Measurements from ENCODE around the gene UGT1A10. TPM values are rescaled to one million over a fixed set of nuclear protein-coding genes. Genes with fewer than 3 reads are reported as not detected.
"Not testable (repeated sequence)": the region's sequence is repeated elsewhere in the genome, so short reads cannot be mapped to it uniquely, and the experiment has no call there.

The UGT1A10 gene
- total RNA-seq, 1 experiment from 2014 or later = 1.0 TPM

DNA sequence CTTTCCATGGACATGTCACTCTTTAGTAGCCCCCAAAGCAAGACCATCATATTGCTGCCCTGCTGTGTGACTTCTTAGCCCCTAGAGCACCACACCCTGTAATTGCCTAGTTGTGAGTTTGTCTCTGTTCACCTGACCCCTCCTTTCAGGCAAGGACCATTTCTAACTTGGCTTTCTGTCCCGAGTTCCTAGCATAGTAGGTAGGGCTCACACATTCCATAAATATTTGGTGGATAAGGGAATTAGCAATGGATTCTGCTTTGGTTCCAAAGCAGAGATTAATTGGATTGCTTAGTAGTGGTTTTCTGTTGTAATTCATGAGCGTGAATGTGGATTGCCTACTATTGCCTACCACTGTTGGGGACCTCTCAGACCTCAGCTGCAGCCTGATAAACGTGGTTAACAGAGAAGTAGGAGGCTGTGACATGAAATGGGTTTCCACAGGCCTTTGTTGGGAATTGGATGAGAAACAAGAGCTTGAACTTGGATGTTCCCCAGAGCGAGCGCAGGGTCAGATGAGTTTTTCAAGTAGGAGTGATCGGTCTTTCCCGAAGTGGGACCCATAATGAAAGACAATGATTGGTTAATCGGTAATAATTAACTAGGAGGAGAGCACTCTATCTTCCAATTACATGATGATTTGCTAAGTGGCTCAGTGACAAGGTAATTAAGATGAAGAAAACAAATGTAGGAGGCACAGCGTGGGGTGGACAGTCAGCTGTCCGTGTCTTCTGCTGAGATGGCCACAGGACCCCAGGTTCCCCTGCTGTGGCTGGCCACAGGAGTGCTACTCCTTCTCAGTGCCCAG, 110.4 kb downstream of the UGT1A10 start:
- DNase-seq = no peak
- BruUV-seq (replicated peaks) = no TSS peak
- peak overlapping the region; percentile 33 for H3K27ac Mint-ChIP-seq (ENCODE audit: unreplicated experiment)
- ChIA-PET CTCF (interaction anchor here (0.9 kb wide), 1 partner anchor 82 kb away, joined by 3 read pairs; no protein-coding TSS in a partner anchor), POLR2A (no interaction called here)
- H3K27me3 Mint-ChIP-seq (ENCODE audit: insufficient read depth, unreplicated experiment) = no peaks in the 10 kb centered on the region
- intact Hi-C loops (cut with micrococcal nuclease; ENCODE audit: unreplicated experiment) = no loop called here
- H3K4me1 ChIP-seq = peaks cover 18% of the 10 kb centered on the region
- no peaks in the 10 kb centered on the region for H3K27me3 ChIP-seq (replicated peaks; ENCODE audit: control insufficient read depth, insufficient read depth, low read length)
- H3K36me3 Mint-ChIP-seq (ENCODE audit: insufficient read depth, unreplicated experiment) = peaks cover 16% of the 10 kb centered on the region
- H3K4me3 Mint-ChIP-seq (ENCODE audit: unreplicated experiment) = no peak overlapping the region
- TF ChIP-seq, protein P1, sequence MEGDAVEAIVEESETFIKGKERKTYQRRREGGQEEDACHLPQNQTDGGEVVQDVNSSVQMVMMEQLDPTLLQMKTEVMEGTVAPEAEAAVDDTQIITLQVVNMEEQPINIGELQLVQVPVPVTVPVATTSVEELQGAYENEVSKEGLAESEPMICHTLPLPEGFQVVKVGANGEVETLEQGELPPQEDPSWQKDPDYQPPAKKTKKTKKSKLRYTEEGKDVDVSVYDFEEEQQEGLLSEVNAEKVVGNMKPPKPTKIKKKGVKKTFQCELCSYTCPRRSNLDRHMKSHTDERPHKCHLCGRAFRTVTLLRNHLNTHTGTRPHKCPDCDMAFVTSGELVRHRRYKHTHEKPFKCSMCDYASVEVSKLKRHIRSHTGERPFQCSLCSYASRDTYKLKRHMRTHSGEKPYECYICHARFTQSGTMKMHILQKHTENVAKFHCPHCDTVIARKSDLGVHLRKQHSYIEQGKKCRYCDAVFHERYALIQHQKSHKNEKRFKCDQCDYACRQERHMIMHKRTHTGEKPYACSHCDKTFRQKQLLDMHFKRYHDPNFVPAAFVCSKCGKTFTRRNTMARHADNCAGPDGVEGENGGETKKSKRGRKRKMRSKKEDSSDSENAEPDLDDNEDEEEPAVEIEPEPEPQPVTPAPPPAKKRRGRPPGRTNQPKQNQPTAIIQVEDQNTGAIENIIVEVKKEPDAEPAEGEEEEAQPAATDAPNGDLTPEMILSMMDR (IDR thresholded peaks at IDR 0.05; ENCODE audit: insufficient read depth in 1 of 2, low read depth in 1 of 2, low read length in 1 of 2, severe bottlenecking in 1 of 2, unreplicated experiment in 1 of 2) = no peak
- no peaks in the 10 kb centered on the region for H3K36me3 ChIP-seq (ENCODE audit: control insufficient read depth, insufficient read depth, low read length)
- no peak overlapping the region for H3K4me3 ChIP-seq (ENCODE audit: low read depth, low read length)
- H3K4me1 Mint-ChIP-seq (ENCODE audit: low read depth, unreplicated experiment) = peaks cover 17% of the 10 kb centered on the region
- peaks cover 7% of the 10 kb centered on the region for H3K9me3 ChIP-seq
- peaks cover 40% of the 10 kb centered on the region for H3K9me3 Mint-ChIP-seq (ENCODE audit: unreplicated experiment)

DNA sequence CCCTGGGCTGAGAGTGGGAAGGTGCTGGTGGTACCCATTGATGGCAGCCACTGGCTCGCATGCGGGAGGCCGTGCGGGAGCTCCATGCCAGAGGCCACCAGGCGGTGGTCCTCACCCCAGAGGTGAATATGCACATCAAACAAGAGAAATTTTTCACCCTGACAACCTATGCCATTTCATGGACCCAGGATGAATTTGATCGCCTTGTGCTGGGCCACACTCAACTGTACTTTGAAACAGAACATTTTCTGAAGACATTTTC, 111.0 kb downstream of the UGT1A10 start:
- TF ChIP-seq, protein P1 (IDR thresholded peaks at IDR 0.05; ENCODE audit: insufficient read depth in 1 of 2, low read depth in 1 of 2, low read length in 1 of 2, severe bottlenecking in 1 of 2, unreplicated experiment in 1 of 2) = no peak
- intact Hi-C loops (cut with micrococcal nuclease; ENCODE audit: unreplicated experiment) = no loop called here
- no peak overlapping the region for H3K4me3 Mint-ChIP-seq (ENCODE audit: unreplicated experiment)
- no peak overlapping the region for H3K27ac Mint-ChIP-seq (ENCODE audit: unreplicated experiment)
- no peaks in the 10 kb centered on the region for H3K27me3 ChIP-seq (replicated peaks; ENCODE audit: control insufficient read depth, insufficient read depth, low read length)
- H3K4me1 ChIP-seq = peaks cover 19% of the 10 kb centered on the region
- ChIA-PET POLR2A (no interaction called here), CTCF (interaction anchor here (0.9 kb wide), 1 partner anchor 81 kb away, joined by 3 read pairs; no protein-coding TSS in a partner anchor)
- DNase-seq = no peak
- no TSS peak for BruUV-seq (replicated peaks)
- no peaks in the 10 kb centered on the region for H3K27me3 Mint-ChIP-seq (ENCODE audit: insufficient read depth, unreplicated experiment)
- no peak overlapping the region for H3K4me3 ChIP-seq (ENCODE audit: low read depth, low read length)
- H3K36me3 ChIP-seq (ENCODE audit: control insufficient read depth, insufficient read depth, low read length) = no peaks in the 10 kb centered on the region
- peaks cover 7% of the 10 kb centered on the region for H3K9me3 ChIP-seq
- H3K9me3 Mint-ChIP-seq (ENCODE audit: unreplicated experiment) = peaks cover 44% of the 10 kb centered on the region
- H3K36me3 Mint-ChIP-seq (ENCODE audit: insufficient read depth, unreplicated experiment) = peaks cover 19% of the 10 kb centered on the region
- peaks cover 20% of the 10 kb centered on the region for H3K4me1 Mint-ChIP-seq (ENCODE audit: low read depth, unreplicated experiment)

DNA sequence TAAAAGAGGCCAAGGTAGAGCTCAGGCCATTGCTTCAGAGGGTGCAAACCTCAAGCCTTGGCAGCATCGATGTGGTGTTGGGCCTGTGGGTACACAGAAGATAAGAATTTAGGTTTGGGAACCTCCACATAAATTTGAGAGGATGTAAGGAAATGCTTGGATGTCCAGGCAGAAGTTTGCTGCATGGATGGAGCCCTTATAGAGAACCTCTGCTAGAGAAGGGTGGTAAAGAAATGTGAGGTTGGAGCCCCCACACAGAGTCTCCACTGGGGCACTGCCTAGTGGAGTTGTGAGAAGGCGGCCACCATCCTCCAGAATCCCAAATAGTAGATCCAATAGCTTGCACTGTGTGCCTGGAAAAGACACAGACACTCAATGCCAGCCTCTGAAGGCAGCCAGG, 114.4 kb downstream of the UGT1A10 start:
- peaks cover 19% of the 10 kb centered on the region for H3K4me1 ChIP-seq
- intact Hi-C loops (cut with micrococcal nuclease; ENCODE audit: unreplicated experiment); CTCF ChIA-PET; H3K9me3 ChIP-seq; H3K27me3 ChIP-seq (replicated peaks; ENCODE audit: control insufficient read depth, insufficient read depth, low read length); POLR2A ChIA-PET; H3K27me3 Mint-ChIP-seq (ENCODE audit: insufficient read depth, unreplicated experiment); BruUV-seq (replicated peaks); H3K36me3 ChIP-seq (ENCODE audit: control insufficient read depth, insufficient read depth, low read length); H3K27ac Mint-ChIP-seq (ENCODE audit: unreplicated experiment); DNase-seq; H3K4me3 ChIP-seq (ENCODE audit: low read depth, low read length); H3K4me3 Mint-ChIP-seq (ENCODE audit: unreplicated experiment): not testable (repeated sequence)
- Mint-ChIP-seq H3K36me3 (ENCODE audit: insufficient read depth, unreplicated experiment) (peaks cover 19% of the 10 kb centered on the region), H3K4me1 (ENCODE audit: low read depth, unreplicated experiment) (peaks cover 14% of the 10 kb centered on the region), H3K9me3 (ENCODE audit: unreplicated experiment) (peaks cover 44% of the 10 kb centered on the region)

DNA sequence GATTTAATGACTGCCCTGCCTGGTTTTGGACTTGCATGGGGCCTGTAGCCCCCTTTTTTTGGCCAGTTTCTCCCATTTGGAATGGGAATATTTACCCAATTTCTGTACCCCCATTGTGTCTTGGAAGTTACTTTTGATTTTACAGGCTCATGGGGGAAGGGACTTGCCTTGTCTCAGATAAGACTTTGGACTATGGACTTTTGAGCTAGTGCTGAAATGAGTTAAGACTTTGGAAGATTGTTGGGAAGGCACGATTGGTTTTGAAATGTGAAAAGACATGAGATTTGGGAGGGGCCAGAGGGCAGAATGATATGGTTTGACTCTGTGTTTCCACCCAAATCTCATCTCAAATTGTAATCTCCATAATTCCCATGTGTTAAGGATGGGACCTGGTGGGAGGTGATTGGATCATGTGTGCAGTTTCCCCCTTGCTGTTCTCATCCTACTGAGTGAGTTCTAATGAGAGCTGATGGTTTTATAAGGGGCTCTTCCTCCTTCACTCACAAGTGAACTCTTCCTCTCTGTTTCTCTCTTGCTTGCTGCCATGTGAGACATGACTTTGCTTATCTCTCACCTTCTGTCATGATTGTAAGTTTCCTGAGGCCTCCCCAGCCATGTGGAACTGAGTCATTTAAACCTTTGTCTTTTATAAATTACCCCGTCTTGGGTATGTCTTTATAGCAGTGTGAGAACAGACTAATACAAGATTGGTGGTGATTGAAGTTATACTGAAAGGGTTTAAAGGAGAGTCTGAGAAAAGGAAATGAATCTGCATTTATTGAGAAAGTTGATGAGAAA, 115.2 kb downstream of the UGT1A10 start:
- peak overlapping the region; percentile 15 for H3K4me3 Mint-ChIP-seq (ENCODE audit: unreplicated experiment)
- DNase-seq; BruUV-seq (replicated peaks); CTCF ChIA-PET; H3K36me3 ChIP-seq (ENCODE audit: control insufficient read depth, insufficient read depth, low read length); H3K27me3 Mint-ChIP-seq (ENCODE audit: insufficient read depth, unreplicated experiment); POLR2A ChIA-PET; H3K9me3 ChIP-seq; H3K4me3 ChIP-seq (ENCODE audit: low read depth, low read length); H3K27me3 ChIP-seq (replicated peaks; ENCODE audit: control insufficient read depth, insufficient read depth, low read length); H3K27ac Mint-ChIP-seq (ENCODE audit: unreplicated experiment); intact Hi-C loops (cut with micrococcal nuclease; ENCODE audit: unreplicated experiment): not testable (repeated sequence)
- H3K4me1 Mint-ChIP-seq (ENCODE audit: low read depth, unreplicated experiment) = peaks cover 13% of the 10 kb centered on the region
- H3K9me3 Mint-ChIP-seq (ENCODE audit: unreplicated experiment) = peaks cover 44% of the 10 kb centered on the region
- peaks cover 19% of the 10 kb centered on the region for H3K36me3 Mint-ChIP-seq (ENCODE audit: insufficient read depth, unreplicated experiment)
- peaks cover 14% of the 10 kb centered on the region; the same call in 1 of the 2 replicates for H3K4me1 ChIP-seq
